Vagina (tissue), 2 donors: ENCODE results near the gene SAMD3. TPM values are rescaled to one million over a fixed set of nuclear protein-coding genes. Genes with fewer than 3 reads are reported as not detected.
"Not testable (repeated sequence)": the region's sequence is repeated elsewhere in the genome, so short reads cannot be mapped to it uniquely, and the experiment has no call there.

Experiments
- DNase-seq, 2 donors: peaks; one replicate each; pipeline ENCODE4 v3.0.0-alpha.2; 2017; ENCODE audit errors: extremely low spot score in 2 of 2
- H3K27ac ChIP-seq: fragments of 200-600 bp; sonication (generic); one replicate; pipeline ENCODE4 v1.5.1; 2019
- H3K27me3 ChIP-seq: fragments of 200-600 bp; sonication (generic); one replicate; pipeline ENCODE4 v1.5.1; 2019
- H3K36me3 ChIP-seq, 2 donors: fragments of 200-600 bp; sonication (generic); one replicate each; pipeline ENCODE4 v1.5.1; 2017 to 2019
- H3K4me1 ChIP-seq: fragments of 200-600 bp; sonication (generic); one replicate; pipeline ENCODE4 v1.5.1; 2019
- H3K4me3 ChIP-seq, 2 donors: fragments of 200-600 bp; sonication (generic); 1 replicate in 1 of 2; 2 replicates in 1 of 2; pipeline ENCODE4 v1.5.1; 2016 to 2019
- H3K9me3 ChIP-seq: fragments of 200-600 bp; sonication (generic); one replicate; pipeline ENCODE4 v1.5.1; 2019
- CTCF ChIP-seq, 3 experiments: fragments of 450-650 bp in 2 of 3; fragments of 200-600 bp in 1 of 3; sonication (generic) in 1 of 3; IDR thresholded peaks; one replicate each; pipeline ENCODE4 v1.5.1; 2017 to 2019; ENCODE audit warnings: antibody characterized with exemption in 3 of 3, mild to moderate bottlenecking in 2 of 3, moderate library complexity in 2 of 3
- POLR2A ChIP-seq, 2 donors: fragments of 450-650 bp; IDR thresholded peaks; one replicate each; pipeline ENCODE4 v1.6.1; 2017; ENCODE audit warnings: antibody characterized with exemption in 2 of 2, mild to moderate bottlenecking in 2 of 2, moderate library complexity in 2 of 2
- POLR2AphosphoS5 ChIP-seq, 2 donors: sonication (generic); formaldehyde crosslinking; IDR thresholded peaks; one replicate each; pipeline ENCODE4 v1.9.0; 2017; ENCODE audit warnings: antibody characterized with exemption in 2 of 2, mild to moderate bottlenecking in 2 of 2, low read depth in 1 of 2; ENCODE audit not compliant: insufficient read depth in 1 of 2
- intact Hi-C: fragments of 100-400 bp; cut with DNase I; formaldehyde crosslinking; loops from one replicate; pipeline ENCODE4 v1.15.1; 2023
- total RNA-seq: library from RNA; depleted of rRNA; stranded (reverse); fragments of >200 nt; gene quantifications from one replicate; pipeline ENCODE4 v1.2.3, GENCODE V29; 2016

SAMD3 gene
- total RNA-seq, 1 donor from 2014 or later: 7.6 TPM

- TF ChIP-seq POLR2AphosphoS5 (IDR thresholded peaks at IDR 0.05; ENCODE audit: insufficient read depth in 1 of 2, low read depth in 1 of 2) (no peak), POLR2A (IDR thresholded peaks at IDR 0.05) (no peak), CTCF (IDR thresholded peaks at IDR 0.05) (no peak)
- Histone ChIP-seq H3K27me3 (no peaks in the 10 kb centered on the region), H3K27ac (no peak overlapping the region), H3K9me3 (no peaks in the 10 kb centered on the region), H3K36me3 (no peaks in the 10 kb centered on the region), H3K4me3 (no peak overlapping the region), H3K4me1 (no peaks in the 10 kb centered on the region)
- intact Hi-C loops: no loop called here
- no peak for DNase-seq
These were observed 71.8 kb downstream of the SAMD3 start for GRCh38 chr6:130150906-130151305.

GRCh38 chr6:130149016-130149415 lies 73.7 kb downstream of the SAMD3 start:
- H3K27me3 ChIP-seq, H3K36me3 ChIP-seq, intact Hi-C loops, H3K9me3 ChIP-seq, H3K27ac ChIP-seq, DNase-seq, H3K4me3 ChIP-seq, H3K4me1 ChIP-seq: not testable (repeated sequence)

GRCh38 chr6:130148181-130148580 lies 74.6 kb downstream of the SAMD3 start:
- Histone ChIP-seq H3K27me3 (no peaks in the 10 kb centered on the region), H3K36me3 (peaks cover 0 to 4% of the 10 kb centered on the region in 2 donors)
- TF ChIP-seq POLR2AphosphoS5 (IDR thresholded peaks at IDR 0.05; ENCODE audit: insufficient read depth in 1 of 2, low read depth in 1 of 2) (no peak), CTCF (IDR thresholded peaks at IDR 0.05) (no peak), POLR2A (IDR thresholded peaks at IDR 0.05) (no peak)

GRCh38 chr6:130147111-130147510 lies 75.6 kb downstream of the SAMD3 start:
- peaks cover 0 to 4% of the 10 kb centered on the region in 2 donors for H3K36me3 ChIP-seq
- intact Hi-C loops: no loop called here
- no peaks in the 10 kb centered on the region for H3K9me3 ChIP-seq
- H3K4me3 ChIP-seq: no peak overlapping the region
- no peaks in the 10 kb centered on the region for H3K4me1 ChIP-seq
- no peaks in the 10 kb centered on the region for H3K27me3 ChIP-seq
- TF ChIP-seq POLR2A (IDR thresholded peaks at IDR 0.05) (no peak), CTCF (IDR thresholded peaks at IDR 0.05) (no peak), POLR2AphosphoS5 (IDR thresholded peaks at IDR 0.05; ENCODE audit: insufficient read depth in 1 of 2, low read depth in 1 of 2) (no peak)
- DNase-seq: no peak
- no peak overlapping the region for H3K27ac ChIP-seq

More at GRCh38 chr6:130148181-130148580, 74.6 kb downstream of the SAMD3 start:
- no peak overlapping the region for H3K27ac ChIP-seq
- H3K9me3 ChIP-seq: no peaks in the 10 kb centered on the region
- no peak overlapping the region for H3K4me3 ChIP-seq
- DNase-seq: no peak
- intact Hi-C loops: no loop called here
- H3K4me1 ChIP-seq: no peaks in the 10 kb centered on the region

GRCh38 chr6:130143709-130144108 lies 79.0 kb downstream of the SAMD3 start:
- no peaks in the 10 kb centered on the region for H3K27me3 ChIP-seq
- no peak overlapping the region for H3K27ac ChIP-seq
- no peak for DNase-seq
- no peaks in the 10 kb centered on the region for H3K4me1 ChIP-seq
- no peak overlapping the region for H3K4me3 ChIP-seq
- intact Hi-C loops: no loop called here
- no peaks in the 10 kb centered on the region for H3K9me3 ChIP-seq
- TF ChIP-seq POLR2AphosphoS5 (IDR thresholded peaks at IDR 0.05; ENCODE audit: insufficient read depth in 1 of 2, low read depth in 1 of 2) (no peak), POLR2A (IDR thresholded peaks at IDR 0.05) (no peak), CTCF (IDR thresholded peaks at IDR 0.05) (no peak)
- H3K36me3 ChIP-seq: peaks cover 0 to 4% of the 10 kb centered on the region in 2 donors

- no peak for DNase-seq
- H3K36me3 ChIP-seq: peaks cover 0 to 4% of the 10 kb centered on the region in 2 donors
- H3K4me1 ChIP-seq: no peaks in the 10 kb centered on the region
- TF ChIP-seq POLR2AphosphoS5 (IDR thresholded peaks at IDR 0.05; ENCODE audit: insufficient read depth in 1 of 2, low read depth in 1 of 2) (no peak), CTCF (IDR thresholded peaks at IDR 0.05) (no peak), POLR2A (IDR thresholded peaks at IDR 0.05) (no peak)
- no peaks in the 10 kb centered on the region for H3K9me3 ChIP-seq
- intact Hi-C loops: no loop called here
- H3K27ac ChIP-seq: no peak overlapping the region
- no peak overlapping the region for H3K4me3 ChIP-seq
- H3K27me3 ChIP-seq: no peaks in the 10 kb centered on the region
These were observed 82.7 kb downstream of the SAMD3 start for GRCh38 chr6:130140084-130140483.
